IMR-90 (cell line): Measurements from ENCODE around the gene FTCDNL1. TPM values are rescaled to one million over a fixed set of nuclear protein-coding genes. Genes with fewer than 3 reads are reported as not detected.
A peak's percentile ranks its signal among the peaks of the same experiment; 100 is the strongest.

ENCODE experiments used
- ATAC-seq: fragments of 200-7000 bp; cut with Tn5 transposase; 2 replicates; pipeline ENCODE4 v1.9.1; 2020; ENCODE audit warnings: low read depth, mild to moderate bottlenecking, moderate library complexity
- BruUV-seq: library from RNA; stranded (reverse); fragments of 400-500 nt; replicated peaks from 2 replicates; lab custom pipeline; 2021; lab: Mats Ljungman, UMichigan
- CTCF ChIA-PET: fragments of 300-600 bp; formaldehyde crosslinking; extraction: SDS; loops from one replicate; lab custom pipeline; 2021; ENCODE audit warnings: antibody characterized with exemption; lab: Yijun Ruan, JAX
- POLR2A ChIA-PET: fragments of 300-600 bp; sonication (Branson Sonifier 250); formaldehyde crosslinking; loops from one replicate; lab custom pipeline; 2022; ENCODE audit warnings: antibody characterized with exemption; ENCODE audit not compliant: unreplicated experiment; lab: Charles Lee
- DNase-seq: peaks from one replicate; pipeline ENCODE4 v3.0.0; 2013
- H2AFZ ChIP-seq: replicated peaks from 2 replicates; pipeline ENCODE3; 2013; ENCODE audit warnings: low read length, mild to moderate bottlenecking; ENCODE audit not compliant: poor library complexity
- H2AK5ac ChIP-seq: 2 replicates; pipeline ENCODE4 v1.6.1; 2013; ENCODE audit warnings: low read depth, low read length, inconsistent platforms
- H2AK9ac ChIP-seq: replicated peaks from 2 replicates; pipeline ENCODE3; 2013; ENCODE audit warnings: mild to moderate bottlenecking, low read depth, low read length, moderate library complexity; ENCODE audit not compliant: poor library complexity
- H2BK120ac ChIP-seq: 2 replicates; pipeline ENCODE4 v1.6.1; 2013; ENCODE audit warnings: low read depth, low read length, inconsistent platforms
- H2BK15ac ChIP-seq: 3 replicates; pipeline ENCODE4 v1.6.1; 2013; ENCODE audit warnings: low read depth, low read length, inconsistent platforms
- H2BK20ac ChIP-seq: 2 replicates; pipeline ENCODE4 v1.6.1; 2013; ENCODE audit warnings: low read depth, mild to moderate bottlenecking, inconsistent platforms, low read length, moderate library complexity
- H2BK5ac ChIP-seq: 2 replicates; pipeline ENCODE4 v1.6.1; 2013; ENCODE audit warnings: mild to moderate bottlenecking, low read depth, low read length, inconsistent platforms; ENCODE audit not compliant: poor library complexity, severe bottlenecking
- H3K14ac ChIP-seq: replicated peaks from 2 replicates; pipeline ENCODE4 v1.6.1; 2013; ENCODE audit warnings: low read depth, low read length, inconsistent platforms
- H3K18ac ChIP-seq: 2 replicates; pipeline ENCODE4 v1.6.1; 2013; ENCODE audit warnings: low read depth, low read length, control low read depth
- H3K23ac ChIP-seq: 2 replicates; pipeline ENCODE4 v1.6.1; 2013; ENCODE audit warnings: low read depth, low read length, inconsistent platforms
- H3K27ac ChIP-seq: 2 replicates; pipeline ENCODE4 v1.5.1; 2013; ENCODE audit warnings: mild to moderate bottlenecking, control low read depth, low read length; ENCODE audit not compliant: insufficient read depth
- H3K27me3 ChIP-seq: 2 replicates; pipeline ENCODE4 v1.6.1; 2013; ENCODE audit warnings: low read length; ENCODE audit not compliant: control insufficient read depth, insufficient read depth
- H3K36me3 ChIP-seq: 2 replicates; pipeline ENCODE4 v1.6.1; 2013; ENCODE audit warnings: low read length, mixed read lengths; ENCODE audit not compliant: control insufficient read depth, insufficient read depth
- H3K4ac ChIP-seq: 2 replicates; pipeline ENCODE4 v1.6.1; 2013; ENCODE audit warnings: low read depth, low read length, inconsistent platforms
- H3K4me1 ChIP-seq: 2 replicates; pipeline ENCODE4 v1.6.1; 2013; ENCODE audit warnings: low read length, mixed read lengths; ENCODE audit not compliant: control insufficient read depth, insufficient read depth
- H3K4me2 ChIP-seq: 2 replicates; pipeline ENCODE4 v1.6.1; 2013; ENCODE audit warnings: low read depth, mild to moderate bottlenecking, control low read depth, low read length, moderate library complexity
- H3K4me3 ChIP-seq: 2 replicates; pipeline ENCODE4 v1.5.1; 2013; ENCODE audit warnings: low read depth, mild to moderate bottlenecking, control low read depth, low read length, moderate library complexity; ENCODE audit not compliant: insufficient read depth
- H3K56ac ChIP-seq: 2 replicates; pipeline ENCODE4 v1.6.1; 2013; ENCODE audit warnings: low read length, inconsistent platforms; ENCODE audit not compliant: insufficient read depth; ENCODE audit errors: extremely low read depth
- H3K79me1 ChIP-seq, 2 experiments: 2 replicates each; pipeline ENCODE4 v1.6.1; 2013; ENCODE audit warnings: low read length in 2 of 2, inconsistent platforms in 1 of 2, low read depth in 1 of 2
- H3K9ac ChIP-seq: 2 replicates; pipeline ENCODE4 v1.6.1; 2013; ENCODE audit warnings: low read depth, low read length, control low read depth
- H3K9me1 ChIP-seq: 2 replicates; pipeline ENCODE4 v1.6.1; 2013; ENCODE audit warnings: low read length, inconsistent platforms; ENCODE audit not compliant: insufficient read depth
- H3K9me3 ChIP-seq: 2 replicates; pipeline ENCODE4 v1.6.1; 2013; ENCODE audit warnings: low read length; ENCODE audit not compliant: control insufficient read depth, insufficient read depth
- H4K20me1 ChIP-seq: 2 replicates; pipeline ENCODE4 v1.6.1; 2013; ENCODE audit warnings: low read length, inconsistent platforms; ENCODE audit not compliant: insufficient read depth
- H4K5ac ChIP-seq: 2 replicates; pipeline ENCODE4 v1.6.1; 2013; ENCODE audit warnings: mild to moderate bottlenecking, low read depth, low read length, control low read depth
- H4K8ac ChIP-seq, 2 experiments: 2 replicates each; pipeline ENCODE4 v1.6.1; 2013; ENCODE audit warnings: low read depth in 2 of 2, low read length in 2 of 2, control low read depth in 1 of 2, inconsistent platforms in 1 of 2
- H4K91ac ChIP-seq: 2 replicates; pipeline ENCODE4 v1.6.1; 2013; ENCODE audit warnings: low read depth, low read length, inconsistent platforms; ENCODE audit not compliant: insufficient read depth
- BHLHE40 ChIP-seq: fragments of 150-350 bp; IDR thresholded peaks from 2 replicates; pipeline ENCODE4 v1.6.1; 2016; ENCODE audit warnings: mild to moderate bottlenecking, low read depth, low read length
- CEBPB ChIP-seq: IDR thresholded peaks from 2 replicates; pipeline ENCODE4 v1.6.1; 2012; ENCODE audit warnings: low read depth, low read length, improper control_type of control experiment
- CHD1 ChIP-seq: IDR thresholded peaks from 2 replicates; pipeline ENCODE4 v1.6.1; 2012; ENCODE audit warnings: low read depth, low read length, improper control_type of control experiment
- ELK1 ChIP-seq: fragments of 150-350 bp; IDR thresholded peaks from 2 replicates; pipeline ENCODE4 v1.6.1; 2016; ENCODE audit warnings: low read depth, mild to moderate bottlenecking, low read length, moderate library complexity, borderline replicate concordance
- FOS ChIP-seq: fragments of 150-350 bp; IDR thresholded peaks from 2 replicates; pipeline ENCODE4 v1.6.1; 2016; ENCODE audit warnings: low read depth, low read length
- MAFK ChIP-seq: IDR thresholded peaks from 2 replicates; pipeline ENCODE4 v1.6.1; 2012; ENCODE audit warnings: low read depth, low read length, improper control_type of control experiment
- MAZ ChIP-seq: IDR thresholded peaks from 2 replicates; pipeline ENCODE4 v1.6.1; 2012; ENCODE audit warnings: low read depth, mild to moderate bottlenecking, low read length, improper control_type of control experiment, moderate library complexity, borderline replicate concordance
- MXI1 ChIP-seq: IDR thresholded peaks from 2 replicates; pipeline ENCODE4 v1.6.1; 2012; ENCODE audit warnings: low read depth, mild to moderate bottlenecking, low read length, moderate library complexity, borderline replicate concordance
- NFE2L2 ChIP-seq: fragments of 150-350 bp; IDR thresholded peaks from 2 replicates; pipeline ENCODE4 v1.6.1; 2016; ENCODE audit warnings: low read depth, mild to moderate bottlenecking, low read length
- POLR2A ChIP-seq: IDR thresholded peaks from 2 replicates; pipeline ENCODE4 v1.6.1; 2012; ENCODE audit warnings: mild to moderate bottlenecking, low read depth, low read length
- RAD21 ChIP-seq: IDR thresholded peaks from 2 replicates; pipeline ENCODE4 v1.6.1; 2012; ENCODE audit warnings: low read length, improper control_type of control experiment
- RCOR1 ChIP-seq: IDR thresholded peaks from 2 replicates; pipeline ENCODE4 v1.6.1; 2012; ENCODE audit warnings: mild to moderate bottlenecking, low read length, improper control_type of control experiment; ENCODE audit not compliant: insufficient replicate concordance
- RFX5 ChIP-seq: IDR thresholded peaks from 2 replicates; pipeline ENCODE4 v1.8.0; 2012; ENCODE audit warnings: low read depth, mild to moderate bottlenecking, low read length, moderate library complexity
- SMC3 ChIP-seq: fragments of 150-350 bp; IDR thresholded peaks from 2 replicates; pipeline ENCODE4 v1.6.1; 2016; ENCODE audit warnings: low read depth, mild to moderate bottlenecking, antibody characterized with exemption, low read length, moderate library complexity
- USF2 ChIP-seq: fragments of 150-350 bp; IDR thresholded peaks from 2 replicates; pipeline ENCODE4 v1.6.1; 2017; ENCODE audit warnings: mild to moderate bottlenecking, antibody characterized with exemption, low read length, low read depth
- WGBS, 2 experiments: methylation state at CpG; one replicate each; pipeline versions ENCODE4 v1.1.5 to v1.1.7; 2013; ENCODE audit warnings: missing lambda C conversion rate in 2 of 2; ENCODE audit not compliant: insufficient read length in 1 of 2; ENCODE audit errors: extremely low coverage in 2 of 2; 5-methylcytosine and 5-hydroxymethylcytosine counted together
- dilution Hi-C: fragments of 300-500 bp; cut with HindIII; formaldehyde crosslinking; loops from one replicate; pipeline ENCODE4 v1.14.3; 2018; ENCODE audit warnings: low sequenced_read_pairs; ENCODE audit not compliant: unreplicated experiment
- in situ Hi-C: fragments of 300-500 bp; cut with MboI; formaldehyde crosslinking; loops from 3 replicates; pipeline ENCODE4 v1.14.3; 2019; ENCODE audit warnings: low sequenced_read_pairs, inconsistent platforms, mixed read lengths
- intact Hi-C: fragments of 100-400 bp; cut with micrococcal nuclease; formaldehyde crosslinking; loops from 2 replicates; pipeline ENCODE4 v1.10.0; 2022
- polyA plus RNA-seq, 3 experiments: library from polyadenylated mRNA; depleted of rRNA; stranded (reverse); fragments of >200 nt; gene quantifications; 2 replicates each; pipeline ENCODE4 v1.2.3, GENCODE V29; 2012; ENCODE audit warnings: low replicate concordance in 1 of 3
- total RNA-seq: library from RNA; depleted of rRNA; stranded (reverse); fragments of >200 nt; gene quantifications from 2 replicates; pipeline ENCODE4 v1.2.3, GENCODE V29; 2012
- TF ChIP-seq, protein P1 (sequence below): conservative IDR thresholded peaks from 2 replicates; pipeline ENCODE4 v1.5.1; 2012; ENCODE audit warnings: mild to moderate bottlenecking, low read depth, low read length, improper control_type of control experiment

Gene FTCDNL1
- total and polyA plus RNA-seq, 2 of the 4 experiments (the other 2 are of a cell fraction) = 0.18 to 0.21 TPM

GRCh38 chr2:199710551-199710950 lies 140.4 kb downstream of the FTCDNL1 start:
- Histone ChIP-seq H2AK5ac (no peak overlapping the region), H3K4me1 (no peaks in the 10 kb centered on the region), H3K14ac (no peak overlapping the region), H4K8ac (no peak overlapping the region), H3K9me3 (no peaks in the 10 kb centered on the region), H2AFZ (no peak overlapping the region), H3K27me3 (no peaks in the 10 kb centered on the region), H3K9ac (no peak overlapping the region), H2BK5ac (no peak overlapping the region), H3K36me3 (no peaks in the 10 kb centered on the region), H4K5ac (no peak overlapping the region), H4K20me1 (no peaks in the 10 kb centered on the region), H3K18ac (no peak overlapping the region), H2BK20ac (no peak overlapping the region), H2BK15ac (no peak overlapping the region), H3K79me1 (no peaks in the 10 kb centered on the region), H3K4me3 (no peak overlapping the region), H2AK9ac (no peak overlapping the region), H3K23ac (no peak overlapping the region), H4K91ac (no peak overlapping the region), H3K4ac (no peak overlapping the region), H3K9me1 (no peaks in the 10 kb centered on the region), H3K56ac (no peak overlapping the region), H3K27ac (no peak overlapping the region), H3K4me2 (no peak overlapping the region), H2BK120ac (no peak overlapping the region)
- in situ Hi-C loops (no loop called here), dilution Hi-C loops (no loop called here), intact Hi-C loops (no loop called here)
- no CpG with 5 or more reads among the region's 1 CpG for WGBS, 2 experiments
- ChIA-PET POLR2A (no interaction called here), CTCF (no interaction called here)
- ATAC-seq (no peak), DNase-seq (peak; percentile 4)
- no peak for TF ChIP-seq CEBPB
- no peak for TF ChIP-seq MAFK
- no peak for TF ChIP-seq RAD21
- no peak for TF ChIP-seq RFX5
- TF ChIP-seq, protein P1, sequence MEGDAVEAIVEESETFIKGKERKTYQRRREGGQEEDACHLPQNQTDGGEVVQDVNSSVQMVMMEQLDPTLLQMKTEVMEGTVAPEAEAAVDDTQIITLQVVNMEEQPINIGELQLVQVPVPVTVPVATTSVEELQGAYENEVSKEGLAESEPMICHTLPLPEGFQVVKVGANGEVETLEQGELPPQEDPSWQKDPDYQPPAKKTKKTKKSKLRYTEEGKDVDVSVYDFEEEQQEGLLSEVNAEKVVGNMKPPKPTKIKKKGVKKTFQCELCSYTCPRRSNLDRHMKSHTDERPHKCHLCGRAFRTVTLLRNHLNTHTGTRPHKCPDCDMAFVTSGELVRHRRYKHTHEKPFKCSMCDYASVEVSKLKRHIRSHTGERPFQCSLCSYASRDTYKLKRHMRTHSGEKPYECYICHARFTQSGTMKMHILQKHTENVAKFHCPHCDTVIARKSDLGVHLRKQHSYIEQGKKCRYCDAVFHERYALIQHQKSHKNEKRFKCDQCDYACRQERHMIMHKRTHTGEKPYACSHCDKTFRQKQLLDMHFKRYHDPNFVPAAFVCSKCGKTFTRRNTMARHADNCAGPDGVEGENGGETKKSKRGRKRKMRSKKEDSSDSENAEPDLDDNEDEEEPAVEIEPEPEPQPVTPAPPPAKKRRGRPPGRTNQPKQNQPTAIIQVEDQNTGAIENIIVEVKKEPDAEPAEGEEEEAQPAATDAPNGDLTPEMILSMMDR = no peak
- no peak for TF ChIP-seq NFE2L2
- TF ChIP-seq BHLHE40 = no peak
- no peak for TF ChIP-seq USF2
- TF ChIP-seq POLR2A = no peak
- TF ChIP-seq MXI1 = no peak
- no peak for TF ChIP-seq RCOR1
- TF ChIP-seq CHD1 = no peak
- TF ChIP-seq FOS = no peak
- no peak for TF ChIP-seq MAZ
- TF ChIP-seq SMC3 = no peak
- no peak for TF ChIP-seq ELK1
- no TSS peak for BruUV-seq
